ENCODE results near the gene IGSF5. TPM values are rescaled to one million over a fixed set of nuclear protein-coding genes. Genes with fewer than 3 reads are reported as not detected.

Gene IGSF5
- total RNA-seq, 1 experiment from 2014 or later: 0.33 TPM

DNA sequence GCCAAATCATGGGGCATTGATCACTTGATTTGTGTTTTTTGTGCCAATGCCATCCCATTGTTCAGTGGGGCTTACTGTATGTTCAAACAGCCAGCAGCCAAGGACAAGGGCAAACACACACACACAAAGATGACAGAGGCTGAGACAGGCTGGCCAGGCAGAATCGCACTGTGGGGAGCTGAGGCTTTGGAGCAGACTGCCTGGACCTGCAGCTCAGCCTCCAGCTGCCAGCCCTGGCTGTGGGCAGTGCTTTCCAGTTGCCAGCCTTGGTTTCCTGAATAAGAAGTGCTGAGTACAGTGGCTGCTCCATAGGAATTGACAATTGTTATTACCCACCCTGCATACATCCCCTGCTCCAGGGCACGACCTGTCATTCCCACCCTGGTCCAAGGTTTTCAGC lies 105.3 kb downstream of the IGSF5 start:
- Mint-ChIP-seq H3K4me3 (ENCODE audit: low read depth, unreplicated experiment) (no peak overlapping the region), H3K27me3 (ENCODE audit: unreplicated experiment) (peaks cover 9% of the 10 kb centered on the region), H3K4me1 (ENCODE audit: low read depth, unreplicated experiment) (no peaks in the 10 kb centered on the region), H3K27ac (ENCODE audit: unreplicated experiment) (no peak overlapping the region), H3K9me3 (ENCODE audit: low read depth, unreplicated experiment) (no peaks in the 10 kb centered on the region), H3K36me3 (ENCODE audit: insufficient read depth, unreplicated experiment) (no peaks in the 10 kb centered on the region)
- intact Hi-C loops (cut with micrococcal nuclease; ENCODE audit: unreplicated experiment): no loop called here
- no TSS peak for BruUV-seq (replicated peaks)
- TF ChIP-seq, protein P1, sequence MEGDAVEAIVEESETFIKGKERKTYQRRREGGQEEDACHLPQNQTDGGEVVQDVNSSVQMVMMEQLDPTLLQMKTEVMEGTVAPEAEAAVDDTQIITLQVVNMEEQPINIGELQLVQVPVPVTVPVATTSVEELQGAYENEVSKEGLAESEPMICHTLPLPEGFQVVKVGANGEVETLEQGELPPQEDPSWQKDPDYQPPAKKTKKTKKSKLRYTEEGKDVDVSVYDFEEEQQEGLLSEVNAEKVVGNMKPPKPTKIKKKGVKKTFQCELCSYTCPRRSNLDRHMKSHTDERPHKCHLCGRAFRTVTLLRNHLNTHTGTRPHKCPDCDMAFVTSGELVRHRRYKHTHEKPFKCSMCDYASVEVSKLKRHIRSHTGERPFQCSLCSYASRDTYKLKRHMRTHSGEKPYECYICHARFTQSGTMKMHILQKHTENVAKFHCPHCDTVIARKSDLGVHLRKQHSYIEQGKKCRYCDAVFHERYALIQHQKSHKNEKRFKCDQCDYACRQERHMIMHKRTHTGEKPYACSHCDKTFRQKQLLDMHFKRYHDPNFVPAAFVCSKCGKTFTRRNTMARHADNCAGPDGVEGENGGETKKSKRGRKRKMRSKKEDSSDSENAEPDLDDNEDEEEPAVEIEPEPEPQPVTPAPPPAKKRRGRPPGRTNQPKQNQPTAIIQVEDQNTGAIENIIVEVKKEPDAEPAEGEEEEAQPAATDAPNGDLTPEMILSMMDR (IDR thresholded peaks at IDR 0.05; ENCODE audit: unreplicated experiment): no peak
- no peak for DNase-seq
- CTCF ChIA-PET: no interaction called here

DNA sequence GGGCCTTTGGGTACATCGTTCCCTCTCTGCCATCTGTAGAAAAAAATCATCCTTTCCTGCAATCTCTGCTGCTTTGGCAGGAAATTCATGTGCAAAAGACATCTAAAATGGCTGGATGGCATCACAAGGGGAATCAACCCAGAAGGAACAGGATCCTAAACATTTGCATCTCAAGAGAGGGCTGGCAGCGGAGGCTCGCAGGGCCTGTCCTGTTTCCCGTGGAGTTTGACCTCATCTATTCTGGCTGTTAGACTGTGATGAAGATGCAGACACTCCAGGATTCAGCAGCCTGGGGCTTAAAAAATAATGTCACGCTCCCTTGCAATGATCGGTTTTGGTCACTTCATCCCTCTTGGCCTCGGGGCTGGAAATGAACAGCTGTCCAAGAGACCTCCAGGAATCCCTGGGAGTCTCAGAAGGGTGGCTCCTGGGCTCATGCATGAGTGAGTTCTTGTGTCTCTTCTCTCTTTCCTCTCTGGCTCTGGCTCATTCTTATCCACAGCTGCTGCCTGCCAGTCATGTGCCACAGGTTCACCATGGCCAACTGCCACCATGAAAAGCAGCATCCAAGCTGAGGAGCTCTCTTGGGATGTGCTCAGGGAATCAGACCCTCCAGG lies 106.1 kb downstream of the IGSF5 start:
- intact Hi-C loops (cut with micrococcal nuclease; ENCODE audit: unreplicated experiment): no loop called here
- no TSS peak for BruUV-seq (replicated peaks)
- Mint-ChIP-seq H3K4me1 (ENCODE audit: low read depth, unreplicated experiment) (no peaks in the 10 kb centered on the region), H3K4me3 (ENCODE audit: low read depth, unreplicated experiment) (no peak overlapping the region), H3K9me3 (ENCODE audit: low read depth, unreplicated experiment) (no peaks in the 10 kb centered on the region), H3K36me3 (ENCODE audit: insufficient read depth, unreplicated experiment) (no peaks in the 10 kb centered on the region), H3K27ac (ENCODE audit: unreplicated experiment) (no peak overlapping the region), H3K27me3 (ENCODE audit: unreplicated experiment) (peaks cover 9% of the 10 kb centered on the region)
- no peak for DNase-seq
- CTCF ChIA-PET: interaction anchor here (1.1 kb wide), 1 partner anchor 63 kb away, joined by 3 read pairs; no protein-coding TSS in a partner anchor
- TF ChIP-seq, protein P1 (IDR thresholded peaks at IDR 0.05; ENCODE audit: unreplicated experiment): no peak

Other genes starting within 250 kb of the IGSF5 start
- 40.8 and 48.2 TPM in 2 replicates for gene B3GALT5, start 132.2 kb upstream of the IGSF5 start, total RNA-seq (2022)
- not detected in 2 replicates for gene PCP4, start 122.3 kb downstream of the IGSF5 start, total RNA-seq (2022)

Data from Calu3 (cell line).